Upper lobe of left lung (tissue), 4 donors: Measurements from ENCODE around the gene TAF4.

Experiments used
- EP300 ChIP-seq, 4 donors: sonication (generic); formaldehyde crosslinking; IDR thresholded peaks; one replicate each; pipeline ENCODE4 v1.5.1; 2017; ENCODE audit warnings: antibody characterized with exemption in 4 of 4, control low read depth in 2 of 4
- POLR2A ChIP-seq, 4 donors: fragments of 450-650 bp; IDR thresholded peaks; one replicate each; pipeline ENCODE4 v1.5.1; 2016 to 2017; ENCODE audit warnings: antibody characterized with exemption in 4 of 4, mild to moderate bottlenecking in 2 of 4
- TF ChIP-seq, protein P1 (sequence below), 6 experiments: fragments of 450-650 bp in 4 of 6; fragments of 200-600 bp in 2 of 6; sonication (generic) in 2 of 6; IDR thresholded peaks; one replicate each; pipeline ENCODE4 v1.5.1; 2016 to 2019; ENCODE audit warnings: antibody characterized with exemption in 6 of 6

DNA sequence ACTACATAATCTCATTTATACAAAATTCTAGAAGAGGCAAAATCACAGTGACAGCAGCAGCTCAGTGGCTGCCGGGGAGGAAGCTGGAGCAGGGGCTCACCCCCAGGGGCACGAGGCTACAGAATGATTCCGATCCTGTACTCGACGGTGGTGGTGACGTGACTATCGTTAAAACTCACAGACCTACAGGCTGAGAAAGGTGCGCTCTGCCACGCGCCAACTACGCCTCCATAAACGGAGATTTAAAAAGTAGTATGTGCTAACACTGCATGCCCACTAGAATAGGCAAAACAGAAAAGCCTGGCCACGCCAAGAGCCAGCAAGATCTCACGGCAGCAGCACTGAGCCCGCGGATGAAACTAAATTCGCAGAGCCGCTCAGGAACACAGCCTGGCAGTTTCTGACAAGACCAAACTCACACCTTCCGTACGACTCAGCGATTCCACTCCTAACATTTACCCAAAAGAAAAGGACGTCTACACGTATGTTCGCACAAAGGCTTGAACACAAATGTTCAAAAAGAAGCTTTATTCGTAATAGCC lies 25.2 kb downstream of the TAF4 start:
- TF ChIP-seq, protein P1, sequence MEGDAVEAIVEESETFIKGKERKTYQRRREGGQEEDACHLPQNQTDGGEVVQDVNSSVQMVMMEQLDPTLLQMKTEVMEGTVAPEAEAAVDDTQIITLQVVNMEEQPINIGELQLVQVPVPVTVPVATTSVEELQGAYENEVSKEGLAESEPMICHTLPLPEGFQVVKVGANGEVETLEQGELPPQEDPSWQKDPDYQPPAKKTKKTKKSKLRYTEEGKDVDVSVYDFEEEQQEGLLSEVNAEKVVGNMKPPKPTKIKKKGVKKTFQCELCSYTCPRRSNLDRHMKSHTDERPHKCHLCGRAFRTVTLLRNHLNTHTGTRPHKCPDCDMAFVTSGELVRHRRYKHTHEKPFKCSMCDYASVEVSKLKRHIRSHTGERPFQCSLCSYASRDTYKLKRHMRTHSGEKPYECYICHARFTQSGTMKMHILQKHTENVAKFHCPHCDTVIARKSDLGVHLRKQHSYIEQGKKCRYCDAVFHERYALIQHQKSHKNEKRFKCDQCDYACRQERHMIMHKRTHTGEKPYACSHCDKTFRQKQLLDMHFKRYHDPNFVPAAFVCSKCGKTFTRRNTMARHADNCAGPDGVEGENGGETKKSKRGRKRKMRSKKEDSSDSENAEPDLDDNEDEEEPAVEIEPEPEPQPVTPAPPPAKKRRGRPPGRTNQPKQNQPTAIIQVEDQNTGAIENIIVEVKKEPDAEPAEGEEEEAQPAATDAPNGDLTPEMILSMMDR (IDR thresholded peaks at IDR 0.05) = no peak
- TF ChIP-seq POLR2A (IDR thresholded peaks at IDR 0.05) (no peak), EP300 (IDR thresholded peaks at IDR 0.05) (no peak)
